ENCODE data around the gene ENO1.
"Not testable (repeated sequence)": the region's sequence is repeated elsewhere in the genome, so short reads cannot be mapped to it uniquely, and the experiment has no call there.

Gene ENO1

DNA sequence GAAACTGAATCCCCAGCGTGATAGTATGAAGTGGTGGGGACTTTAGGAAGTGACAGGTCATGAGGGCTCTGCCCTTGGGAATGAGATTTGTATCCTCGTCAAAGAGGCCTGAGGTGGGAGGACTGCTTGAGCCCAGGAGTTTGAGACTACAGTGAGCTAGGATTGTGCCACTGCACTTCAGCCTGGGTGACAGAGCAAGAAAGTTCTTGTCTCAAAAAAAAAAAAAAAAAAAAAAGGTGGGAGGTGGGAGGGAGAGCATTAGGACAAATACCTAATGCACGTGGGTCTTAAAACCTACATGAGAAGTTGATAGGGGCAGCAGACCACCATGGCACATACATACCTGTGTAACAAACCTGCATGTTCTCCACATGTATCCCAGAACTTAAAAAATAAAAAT, 37.1 kb downstream of the ENO1 start:
- no peak for DNase-seq

DNA sequence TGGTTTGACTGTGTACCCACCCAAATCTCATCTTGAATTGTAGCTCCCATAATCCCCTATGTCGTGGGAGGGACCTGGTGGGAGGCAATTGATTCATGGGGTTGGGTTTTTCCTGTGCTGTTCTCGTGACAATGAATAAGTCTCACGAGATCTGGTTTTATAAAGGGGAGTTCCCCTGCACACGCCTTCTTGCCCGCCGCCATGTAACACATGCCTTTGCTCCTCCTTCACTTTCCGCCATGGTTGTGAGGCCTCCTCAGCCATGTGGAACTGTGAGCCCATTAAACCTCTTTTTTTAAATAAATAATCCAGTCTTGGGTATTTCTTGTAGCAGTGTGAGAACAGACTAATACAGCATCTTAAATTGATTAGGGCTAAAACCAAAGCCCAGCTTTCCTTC, 38.5 kb downstream of the ENO1 start:
- DNase-seq: no peak

DNA sequence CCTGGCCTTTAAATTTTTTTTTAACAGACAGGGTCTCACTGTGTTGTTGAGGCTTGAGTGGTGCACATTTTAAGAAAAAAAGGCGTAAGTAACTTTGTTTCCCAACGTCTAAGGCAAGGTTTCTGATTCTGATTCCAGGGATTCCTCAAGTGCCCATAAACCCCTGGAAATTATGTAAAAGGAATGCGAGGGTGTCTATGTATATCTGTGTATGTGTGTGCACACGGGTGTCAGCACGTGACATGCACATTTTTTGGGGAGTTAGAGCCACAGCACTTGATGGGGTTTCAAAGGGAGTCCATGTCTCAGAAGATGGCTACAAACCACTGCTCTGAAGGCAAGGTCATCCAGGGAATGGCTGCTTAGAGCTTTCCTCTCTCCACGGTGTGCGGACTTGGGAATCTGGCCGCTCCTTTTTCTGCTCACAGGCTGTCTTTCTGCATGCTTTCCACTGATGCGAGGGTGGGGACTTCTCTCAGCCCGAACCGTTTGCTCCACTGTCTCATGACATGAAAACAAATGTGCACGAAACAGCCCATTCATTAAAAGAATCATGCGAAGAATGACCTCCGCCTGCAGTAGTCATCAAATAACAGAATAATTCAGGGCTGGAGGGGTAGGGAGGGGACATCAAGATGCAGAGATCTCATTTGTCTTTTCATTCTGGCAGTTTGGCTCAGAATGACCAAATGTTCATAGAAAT, 42.4 kb downstream of the ENO1 start:
- DNase-seq: peak; percentile 42

DNA sequence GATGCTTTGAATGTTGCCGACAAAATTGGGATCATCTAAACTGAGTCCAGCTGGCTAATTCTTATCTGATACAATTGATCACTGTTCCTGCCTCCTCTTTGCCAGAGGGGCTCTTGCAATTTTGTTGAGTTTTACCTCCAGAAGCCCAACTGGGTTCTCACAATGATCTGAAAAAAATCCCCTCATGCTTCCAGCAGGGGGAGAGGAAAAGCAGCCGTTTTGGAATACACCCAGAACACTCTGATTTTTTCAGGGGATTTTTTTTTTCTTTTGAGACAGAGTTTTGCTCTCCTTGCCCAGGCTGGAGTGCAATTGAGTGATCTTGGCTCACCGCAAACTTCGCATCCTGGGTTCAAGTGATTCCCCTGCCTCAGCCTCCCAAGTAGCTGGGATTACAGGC, 47.1 kb downstream of the ENO1 start:
- DNase-seq: no peak

DNA sequence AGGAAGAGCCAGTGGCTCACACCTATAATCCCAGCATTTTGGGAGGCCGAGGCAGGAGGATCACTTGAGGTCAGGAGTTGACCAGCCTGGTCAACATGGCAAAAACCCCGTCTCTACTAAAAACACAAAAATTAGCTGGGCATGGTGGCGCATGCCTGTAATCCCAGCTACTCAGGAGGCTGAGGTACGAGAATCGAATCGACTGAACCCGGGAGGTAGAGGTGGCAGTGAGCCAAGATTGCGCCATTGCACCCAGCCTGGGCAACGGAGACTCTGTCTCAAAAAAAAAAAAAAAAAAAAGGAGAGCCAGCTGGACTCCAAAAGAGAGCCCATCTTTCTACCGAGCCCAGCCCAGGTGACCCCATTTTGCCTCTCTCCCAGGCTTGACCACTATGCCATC, 47.8 kb downstream of the ENO1 start:
- not testable (repeated sequence) for DNase-seq

DNA sequence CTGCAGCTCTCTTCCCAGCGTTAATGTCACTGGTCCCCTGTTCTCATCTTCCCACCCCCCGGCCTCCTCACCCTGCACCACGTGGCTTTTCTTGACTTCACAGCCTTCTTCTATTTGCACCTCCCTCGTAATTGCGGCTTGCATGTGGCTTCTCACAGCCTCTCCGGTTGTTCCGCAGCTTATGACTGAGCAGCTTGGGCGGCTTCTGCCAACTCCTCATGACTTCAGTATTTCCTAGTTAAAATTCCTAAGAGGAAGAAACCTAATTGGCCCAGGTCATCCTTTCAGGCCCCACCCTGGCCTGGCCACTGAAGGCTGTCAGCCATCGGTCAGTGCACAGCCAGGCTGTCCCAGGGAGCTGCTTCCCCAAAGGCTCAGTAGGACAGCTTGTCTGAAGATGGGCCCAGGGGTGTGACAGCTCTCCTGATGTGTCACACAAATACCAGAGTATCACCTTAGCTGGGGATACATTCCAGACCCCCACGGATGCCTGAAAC, 52.5 kb downstream of the ENO1 start:
- peak; percentile 77 for DNase-seq

DNA sequence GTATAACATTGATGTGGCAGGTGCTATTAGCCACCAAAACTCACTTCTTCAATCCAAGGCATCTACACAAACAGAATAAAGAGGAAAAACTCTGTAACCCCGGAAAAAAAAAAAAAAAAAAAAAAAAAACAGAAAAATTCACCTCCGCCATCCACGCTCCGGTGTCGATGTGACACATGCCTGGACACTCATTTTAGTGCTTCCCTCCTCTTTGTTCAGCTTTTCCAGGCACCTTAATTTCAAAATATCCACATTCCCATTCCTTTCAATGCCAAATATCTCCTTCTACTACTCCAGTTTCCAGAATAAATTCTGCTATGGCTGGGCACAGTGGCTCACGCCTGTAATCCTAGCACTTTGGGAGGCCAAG, 55.2 kb downstream of the ENO1 start:
- no peak for DNase-seq

DNA sequence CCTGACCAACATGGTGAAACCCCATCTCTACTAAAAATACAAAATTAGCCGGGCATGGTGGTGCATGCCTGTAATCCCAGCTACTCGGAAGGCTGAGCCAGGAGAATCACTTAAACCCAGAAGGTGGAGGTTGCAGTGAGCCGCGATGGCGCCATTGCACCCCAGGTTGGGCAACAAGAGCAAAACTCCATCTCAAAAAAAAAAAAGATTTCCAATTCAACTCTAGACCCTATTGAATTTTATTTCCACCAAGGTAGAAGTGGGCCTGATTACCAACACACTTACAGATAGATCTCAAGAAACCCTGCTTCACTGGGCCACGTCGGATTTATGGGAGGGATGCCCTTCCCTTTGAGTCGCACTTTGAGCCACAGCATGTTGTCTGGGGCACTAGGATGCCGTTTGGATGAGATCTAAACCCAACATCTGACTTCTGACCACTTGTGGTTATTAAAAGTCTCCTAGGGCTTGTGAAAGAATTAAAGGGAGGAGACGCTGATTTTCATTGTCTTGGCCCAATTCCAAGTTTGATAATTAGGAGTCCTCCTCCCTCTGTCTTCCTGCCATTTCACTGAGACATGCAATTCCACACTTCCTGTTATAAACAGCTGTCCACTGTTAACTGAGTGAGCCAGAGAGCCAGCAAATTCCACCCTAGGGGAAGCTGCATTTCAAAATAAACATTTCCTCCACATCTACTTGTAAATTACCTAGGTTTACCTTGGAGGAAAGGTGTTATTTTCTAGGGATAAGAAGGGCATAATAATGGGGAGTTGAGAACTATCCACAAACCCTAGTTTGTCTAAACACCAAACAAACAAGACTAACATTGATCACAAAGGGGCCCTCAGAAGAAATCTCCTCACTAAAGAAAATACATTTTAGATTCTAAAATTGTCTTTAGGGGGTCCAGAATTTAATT, 55.9 kb downstream of the ENO1 start:
- DNase-seq: peak; percentile 90

DNA sequence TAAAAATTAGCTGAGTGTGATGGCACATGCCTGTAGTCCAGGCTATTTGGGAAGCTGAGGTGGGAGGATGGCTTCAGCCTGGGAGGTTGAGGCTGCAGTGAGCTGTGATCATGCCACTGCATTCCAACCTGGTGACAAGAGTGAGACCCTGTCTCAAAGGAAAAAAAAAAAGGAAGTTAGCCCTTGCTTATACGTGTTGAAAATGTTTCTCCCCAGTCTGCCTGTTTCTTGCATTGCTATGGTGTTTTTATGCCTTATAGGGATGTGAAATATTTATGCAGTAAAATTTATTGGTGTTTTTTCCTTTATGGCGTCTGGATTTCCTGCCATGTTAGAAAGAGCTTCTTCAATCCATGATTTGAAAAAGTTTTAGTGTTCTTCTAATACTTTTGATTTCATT, 57.4 kb downstream of the ENO1 start:
- DNase-seq: no peak

DNA sequence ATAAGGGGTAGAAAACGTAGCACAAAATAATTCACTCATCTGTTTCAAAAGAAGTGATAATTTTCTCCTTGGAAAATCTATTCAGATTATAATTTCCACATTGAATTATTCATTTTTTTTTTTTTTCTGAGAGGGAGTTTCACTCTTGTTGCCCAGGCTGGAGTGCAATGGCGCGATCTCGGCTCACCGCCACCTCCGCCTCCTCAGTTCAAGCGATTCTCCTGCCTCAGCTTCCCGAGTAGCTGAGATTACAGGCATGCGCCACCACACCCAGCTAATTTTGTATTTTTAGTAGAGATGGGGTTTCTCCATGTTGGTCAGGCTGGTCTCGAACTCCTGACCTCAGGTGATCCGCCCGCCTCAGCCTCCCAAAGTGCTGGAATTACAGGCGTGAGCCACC, 59.7 kb downstream of the ENO1 start:
- DNase-seq: not testable (repeated sequence)

DNA sequence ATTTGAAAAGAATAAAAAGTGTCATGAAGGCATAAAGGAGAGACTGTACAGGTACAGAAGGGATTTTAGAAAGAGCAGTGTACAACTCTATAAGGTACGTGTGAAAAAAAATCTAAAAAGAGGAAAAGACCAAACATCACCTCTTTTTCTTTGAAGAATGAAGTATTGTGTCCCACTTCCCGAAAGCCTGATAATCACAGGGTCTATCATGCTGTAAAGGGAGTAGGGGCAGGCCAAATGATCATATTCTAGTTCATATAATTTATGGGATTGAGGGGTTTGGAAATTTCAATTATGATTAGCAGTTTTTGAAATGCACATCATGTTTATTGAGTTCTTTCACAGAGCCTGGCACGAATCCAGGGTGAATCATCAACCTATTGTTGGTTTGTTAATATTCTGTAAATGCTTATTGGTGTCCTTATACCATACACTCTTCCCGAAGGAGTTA, 60.1 kb downstream of the ENO1 start:
- DNase-seq: peak; percentile 79

DNA sequence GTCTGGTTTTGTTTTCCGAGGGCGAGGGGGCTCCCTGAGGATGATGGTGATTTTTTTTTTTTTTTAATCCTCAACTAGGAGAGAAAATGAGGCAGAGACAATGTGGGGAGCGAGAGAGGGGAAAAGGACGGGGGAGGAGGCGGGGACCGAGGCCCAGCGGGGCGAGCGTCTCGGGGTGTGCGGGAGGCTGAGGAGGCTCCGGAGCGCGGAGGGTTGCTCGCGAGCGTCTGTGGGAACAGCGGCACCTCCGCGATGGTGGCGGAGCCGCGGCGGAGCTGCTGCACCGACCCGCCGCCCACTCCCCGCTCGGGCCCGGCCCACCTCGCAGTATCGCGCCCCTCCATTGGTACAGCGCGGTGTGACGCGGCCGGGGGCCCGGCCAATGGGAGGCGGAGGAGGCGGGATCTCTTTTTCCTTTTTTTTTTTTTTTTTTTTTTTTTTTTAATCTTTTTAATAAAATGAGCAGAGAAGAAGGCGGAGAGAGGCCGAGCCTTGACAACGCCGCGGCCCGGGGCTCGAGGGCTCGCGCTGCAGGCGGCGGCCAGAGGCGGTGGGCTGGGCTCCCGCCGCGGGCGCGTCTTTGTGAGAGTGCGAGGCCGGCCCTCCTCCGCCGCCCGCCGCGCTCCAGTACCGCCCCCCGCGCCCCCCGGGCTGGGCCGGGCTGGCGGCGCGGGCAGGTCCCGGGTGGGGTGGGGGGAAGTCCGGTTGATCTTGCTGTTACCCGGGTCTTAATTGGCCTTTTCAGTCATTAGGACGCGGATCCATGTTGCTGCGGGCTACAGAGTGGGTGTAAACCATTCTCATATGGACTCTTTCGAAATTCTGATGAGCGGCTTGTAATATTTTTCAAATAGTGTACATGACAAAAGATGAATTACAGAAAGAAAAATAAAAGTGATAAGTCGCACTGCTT, 60.8 kb downstream of the ENO1 start, which contains the start of gene RERE:
Gene RERE, minus strand, starts transcription at position 229 of the 913 bp plus-strand sequence.
- DNase-seq: peak; percentile 94

DNA sequence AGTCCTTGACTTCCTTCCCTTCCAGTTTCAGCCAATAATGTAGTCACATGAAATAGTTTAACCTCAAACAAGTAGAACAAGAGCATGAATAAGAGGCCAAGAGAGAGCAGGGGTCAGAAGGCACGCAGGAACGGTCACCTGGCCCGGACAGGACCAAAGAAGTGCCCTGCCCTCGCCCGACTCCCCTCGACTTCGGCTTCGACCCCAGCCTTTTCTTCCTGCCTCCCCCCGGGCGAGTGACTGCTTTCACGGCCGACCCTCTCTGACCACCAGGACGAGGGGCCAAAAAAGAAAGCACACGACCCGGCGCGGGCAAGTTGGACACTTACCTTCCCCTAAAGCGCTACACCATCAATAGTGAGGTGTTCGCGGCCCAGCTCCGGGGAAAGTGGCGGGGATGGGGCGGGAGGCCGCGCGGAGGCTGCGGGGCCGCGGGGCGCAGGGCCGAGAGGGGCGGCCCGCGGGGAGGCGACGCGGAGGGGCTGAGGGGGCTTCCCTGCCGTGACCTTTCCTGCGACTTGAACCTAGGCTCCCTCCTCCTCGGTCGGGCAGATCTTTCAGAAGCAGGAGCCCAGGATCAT, 61.6 kb downstream of the ENO1 start:
- DNase-seq: no peak

DNA sequence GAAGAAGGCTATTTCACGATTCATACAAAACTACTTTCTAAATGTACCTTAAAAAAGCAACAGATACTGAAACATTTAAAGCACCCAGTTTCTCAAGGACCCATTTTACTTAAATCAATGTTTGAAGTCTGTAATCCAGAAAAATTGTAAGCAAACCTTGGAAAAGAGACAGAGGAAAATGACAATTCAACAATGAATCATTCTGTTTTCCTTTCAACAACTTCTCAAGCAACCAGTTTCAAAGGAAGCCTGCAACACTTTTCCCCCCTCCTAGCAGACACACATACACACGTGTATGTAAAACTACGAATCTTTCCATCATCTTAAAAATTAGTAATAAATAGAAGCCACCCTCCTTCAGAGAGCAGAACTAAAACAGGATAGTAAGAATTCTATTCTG, 62.2 kb downstream of the ENO1 start:
- DNase-seq: peak; percentile 44

DNA sequence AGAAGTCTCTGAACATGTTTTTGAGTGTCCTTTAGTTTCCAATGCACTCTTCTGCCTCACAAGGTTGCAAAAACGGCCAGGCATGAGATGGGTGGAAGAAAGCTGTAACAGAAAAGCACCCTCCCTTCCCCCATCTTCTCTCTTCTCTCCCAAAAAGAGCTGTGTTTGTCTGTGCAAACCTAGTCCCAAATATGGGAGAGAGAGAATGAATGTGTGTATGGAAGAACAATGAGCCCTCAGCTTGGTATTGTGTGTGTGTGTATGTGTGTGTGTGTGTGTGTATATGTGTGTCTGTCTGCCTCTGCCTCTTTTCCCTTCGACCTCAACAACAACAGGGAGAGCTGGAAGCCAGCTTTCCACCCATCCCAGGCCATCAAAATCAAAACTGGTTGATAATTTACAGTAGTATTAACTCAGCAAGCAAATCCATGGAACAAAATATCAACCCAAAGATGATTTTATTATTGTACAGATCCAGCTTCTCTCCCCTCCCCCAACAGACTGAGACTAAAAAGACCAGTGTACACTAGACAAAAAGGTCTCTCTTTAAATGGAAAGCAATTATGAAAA, 62.8 kb downstream of the ENO1 start:
- peak; percentile 39 for DNase-seq

DNA sequence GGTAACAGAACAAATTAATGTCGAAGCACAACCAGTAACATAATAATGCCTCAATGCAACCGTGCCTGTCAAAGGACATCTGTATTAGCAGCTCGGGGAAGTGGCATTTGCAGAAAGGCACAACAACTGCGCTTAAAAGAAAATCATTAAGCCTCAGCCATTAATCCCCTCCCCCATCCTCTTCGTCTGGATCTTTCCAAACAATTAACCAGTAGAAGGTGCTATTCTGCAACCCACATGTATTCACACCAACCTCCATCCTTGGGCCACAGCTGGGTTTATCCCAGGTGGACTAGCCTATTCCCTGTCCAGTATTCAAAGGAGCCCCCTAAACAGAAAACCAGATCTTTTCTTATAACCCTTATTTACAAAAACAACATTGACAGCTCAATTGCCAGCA, 63.6 kb downstream of the ENO1 start:
- no peak for DNase-seq

DNA sequence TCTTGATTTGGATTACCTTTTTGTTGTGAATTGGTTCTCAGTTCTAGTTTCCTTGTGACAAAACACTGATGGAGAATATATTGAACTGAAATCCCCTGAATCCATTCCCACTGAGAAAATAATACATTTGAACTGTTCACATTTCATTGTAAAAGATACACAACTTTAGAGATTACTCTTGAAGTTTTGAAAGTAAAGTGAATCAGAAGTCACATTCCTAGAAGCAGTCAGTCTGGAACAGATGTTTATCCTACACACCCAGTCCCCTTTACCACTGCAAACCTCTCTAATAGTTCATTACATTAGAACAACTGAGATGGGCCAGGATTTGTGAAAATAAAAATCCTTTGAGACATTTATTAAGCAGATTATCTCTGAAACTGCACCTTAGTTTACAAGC, 64.5 kb downstream of the ENO1 start:
- DNase-seq: no peak

DNA sequence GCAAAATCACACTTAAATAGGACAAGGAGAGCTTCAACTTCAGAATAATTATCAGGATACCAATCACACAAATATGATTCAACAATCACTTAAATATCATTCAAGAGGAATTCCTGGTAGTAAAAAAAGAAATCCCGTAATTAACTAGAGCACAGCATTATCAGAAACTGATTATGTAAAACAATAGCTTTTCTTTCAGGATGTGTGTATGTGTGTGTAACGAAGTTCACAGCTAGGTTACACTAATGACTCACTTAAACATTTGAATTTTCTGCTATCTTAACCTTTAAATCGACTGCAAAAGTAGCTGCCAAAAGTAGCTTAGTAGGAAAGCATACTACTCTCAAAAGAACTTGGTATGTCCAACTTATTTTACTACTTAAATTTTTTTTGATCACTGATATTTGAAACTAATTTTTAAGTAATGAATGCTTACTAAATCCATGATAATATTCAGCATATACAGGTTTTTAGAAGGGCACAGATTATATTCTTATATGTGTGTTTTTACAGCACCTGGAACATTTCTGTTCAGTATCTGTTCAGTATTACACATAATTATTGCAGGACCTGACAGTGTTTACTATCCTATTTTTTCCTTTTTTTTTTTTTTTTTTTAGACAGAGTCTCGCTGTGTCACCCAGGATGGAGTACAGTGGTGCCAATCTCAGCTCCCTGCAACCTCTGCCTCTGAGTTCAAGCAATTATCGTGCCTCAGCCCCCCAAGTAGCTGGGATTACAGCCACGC, 65.3 kb downstream of the ENO1 start:
- no peak for DNase-seq

DNA sequence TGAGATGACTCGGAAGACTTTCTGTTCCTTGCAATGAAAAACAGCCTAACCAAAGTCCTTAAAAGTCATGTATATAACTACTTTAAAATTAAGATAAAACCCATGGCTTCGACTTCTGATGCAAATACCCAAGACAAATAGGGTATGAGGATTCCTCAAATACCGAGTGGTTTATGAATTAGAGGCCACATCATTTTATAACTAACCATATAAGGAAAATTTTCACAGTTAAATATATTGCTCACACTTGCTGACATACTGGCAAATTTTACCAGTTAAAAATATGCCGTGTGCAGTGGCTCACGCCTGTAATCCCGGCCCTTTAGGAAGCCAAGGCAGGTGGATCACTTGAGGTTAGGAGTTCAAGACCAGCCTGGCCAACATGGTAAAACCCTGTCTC, 66.4 kb downstream of the ENO1 start:
- no peak for DNase-seq
